Gastroesophageal sphincter (tissue), 4 donors: Measurements from ENCODE around the gene ZCWPW1. TPM values are rescaled to one million over a fixed set of nuclear protein-coding genes. Genes with fewer than 3 reads are reported as not detected.

Experiments
- ATAC-seq: fragments of 150-250 bp; one replicate; pipeline ENCODE4 v1.9.1; 2016; ENCODE audit warnings: mild to moderate bottlenecking, moderate library complexity
- H3K27ac ChIP-seq, 4 donors: fragments of 200-600 bp; sonication (generic) in 3 of 4; 1 replicate in 3 of 4; 2 replicates in 1 of 4; pipeline ENCODE4 v1.5.1; 2016 to 2019
- H3K27me3 ChIP-seq: fragments of 200-600 bp; sonication (generic); one replicate; pipeline ENCODE4 v1.5.1; 2019
- H3K36me3 ChIP-seq, 2 donors: fragments of 200-600 bp; sonication (generic); one replicate each; pipeline ENCODE4 v1.5.1; 2019; ENCODE audit warnings: control low read depth in 1 of 2
- H3K4me1 ChIP-seq, 3 donors: fragments of 200-600 bp; sonication (generic); 1 replicate in 2 of 3; 2 replicates in 1 of 3; pipeline ENCODE4 v1.5.1; 2016 to 2019; ENCODE audit warnings: control low read depth in 2 of 3
- H3K4me3 ChIP-seq, 2 donors: fragments of 200-600 bp; sonication (generic); one replicate each; pipeline ENCODE4 v1.5.1; 2019; ENCODE audit warnings: mild to moderate bottlenecking in 1 of 2, moderate library complexity in 1 of 2
- H3K9me3 ChIP-seq, 3 donors: fragments of 200-600 bp; sonication (generic); one replicate each; pipeline ENCODE4 v1.5.1; 2017 to 2019; ENCODE audit warnings: control low read depth in 2 of 3
- EP300 ChIP-seq: sonication (generic); formaldehyde crosslinking; IDR thresholded peaks from one replicate; pipeline ENCODE4 v1.6.1; 2017; ENCODE audit warnings: antibody characterized with exemption, mild to moderate bottlenecking
- POLR2A ChIP-seq, 2 donors: fragments of 450-650 bp; IDR thresholded peaks; one replicate each; pipeline ENCODE4 v1.6.1; 2017; ENCODE audit warnings: antibody characterized with exemption in 2 of 2, mild to moderate bottlenecking in 2 of 2, moderate library complexity in 1 of 2
- POLR2AphosphoS5 ChIP-seq: sonication (generic); formaldehyde crosslinking; IDR thresholded peaks from one replicate; pipeline ENCODE4 v1.6.1; 2017; ENCODE audit warnings: antibody characterized with exemption
- WGBS, 2 donors: methylation state at CpG; one replicate each; pipeline ENCODE4 v1.1.5; 2018; ENCODE audit warnings: low coverage in 1 of 2; 5-methylcytosine and 5-hydroxymethylcytosine counted together
- total RNA-seq, 4 donors: library from RNA; depleted of rRNA; stranded (reverse); fragments of >200 nt; gene quantifications; one replicate each; pipeline ENCODE4 v1.1.0, GENCODE V29; 2016
- TF ChIP-seq, protein P1 (sequence below), 4 experiments: fragments of 200-600 bp in 2 of 4; fragments of 450-650 bp in 2 of 4; sonication (generic) in 1 of 4; IDR thresholded peaks; one replicate each; pipeline ENCODE4 v1.5.1; 2017 to 2019; ENCODE audit warnings: antibody characterized with exemption in 4 of 4, mild to moderate bottlenecking in 2 of 4, moderate library complexity in 2 of 4

ZCWPW1 gene
- total RNA-seq, 4 donors from 2014 or later = 4.9 to 8.2 (median 5.8) TPM

GRCh38 chr7:100475549-100475948 lies 47.0 kb upstream of the ZCWPW1 start:
- ATAC-seq = no peak
- H3K4me1 ChIP-seq = peaks cover 0 to 83% (median 53%) of the 10 kb centered on the region in 3 donors
- H3K27ac ChIP-seq = peak overlapping the region in 3 of 4 donors; percentile 90 to 94 (median 94)
- no peak for TF ChIP-seq EP300
- TF ChIP-seq, protein P1, sequence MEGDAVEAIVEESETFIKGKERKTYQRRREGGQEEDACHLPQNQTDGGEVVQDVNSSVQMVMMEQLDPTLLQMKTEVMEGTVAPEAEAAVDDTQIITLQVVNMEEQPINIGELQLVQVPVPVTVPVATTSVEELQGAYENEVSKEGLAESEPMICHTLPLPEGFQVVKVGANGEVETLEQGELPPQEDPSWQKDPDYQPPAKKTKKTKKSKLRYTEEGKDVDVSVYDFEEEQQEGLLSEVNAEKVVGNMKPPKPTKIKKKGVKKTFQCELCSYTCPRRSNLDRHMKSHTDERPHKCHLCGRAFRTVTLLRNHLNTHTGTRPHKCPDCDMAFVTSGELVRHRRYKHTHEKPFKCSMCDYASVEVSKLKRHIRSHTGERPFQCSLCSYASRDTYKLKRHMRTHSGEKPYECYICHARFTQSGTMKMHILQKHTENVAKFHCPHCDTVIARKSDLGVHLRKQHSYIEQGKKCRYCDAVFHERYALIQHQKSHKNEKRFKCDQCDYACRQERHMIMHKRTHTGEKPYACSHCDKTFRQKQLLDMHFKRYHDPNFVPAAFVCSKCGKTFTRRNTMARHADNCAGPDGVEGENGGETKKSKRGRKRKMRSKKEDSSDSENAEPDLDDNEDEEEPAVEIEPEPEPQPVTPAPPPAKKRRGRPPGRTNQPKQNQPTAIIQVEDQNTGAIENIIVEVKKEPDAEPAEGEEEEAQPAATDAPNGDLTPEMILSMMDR (IDR thresholded peaks at IDR 0.05) = no peak
- no peak for TF ChIP-seq POLR2A (IDR thresholded peaks at IDR 0.05)
- no peak for TF ChIP-seq POLR2AphosphoS5
- 7% methylated on average over 3 of the region's 9 CpGs; no CpG with 5 or more reads in 1 of the 2 donors for WGBS, 2 donors
- peak overlapping the region in 1 of 2 donors; percentile 78 for H3K4me3 ChIP-seq
- H3K36me3 ChIP-seq = peaks cover 0 to 51% of the 10 kb centered on the region in 2 donors
- H3K9me3 ChIP-seq = no peaks in the 10 kb centered on the region
- H3K27me3 ChIP-seq = no peaks in the 10 kb centered on the region

DNA sequence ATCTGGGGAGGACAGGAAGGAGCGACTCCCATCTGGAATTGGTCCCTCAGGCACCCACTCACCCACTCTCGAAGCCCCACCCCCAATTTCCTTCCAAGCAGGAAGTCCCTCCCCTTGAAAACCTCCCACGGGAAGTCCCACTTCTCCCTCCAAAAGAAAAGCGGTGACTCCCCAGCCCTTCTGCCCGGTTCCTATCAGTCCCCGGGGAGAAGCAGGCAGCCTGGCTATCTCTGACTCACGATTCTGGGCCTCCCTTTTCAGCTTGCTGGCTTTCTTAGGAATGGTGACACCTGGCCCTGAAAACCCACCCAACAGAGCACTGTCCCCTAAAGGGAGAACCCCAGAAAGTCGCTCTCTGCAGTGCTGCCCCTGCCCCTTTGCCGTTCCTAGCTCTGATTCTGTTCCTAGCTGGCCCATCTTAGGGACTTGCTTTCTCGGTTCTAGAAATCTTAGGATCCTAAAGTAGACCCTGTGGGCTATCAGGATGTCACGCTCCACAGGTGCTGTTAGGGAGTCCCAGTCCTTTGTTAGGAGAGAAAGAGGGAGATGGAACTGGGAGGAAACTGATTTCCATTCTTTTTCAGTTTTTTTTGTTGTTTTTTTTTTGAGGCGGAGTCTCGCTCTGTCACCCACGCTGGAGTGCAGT lies 44.5 kb upstream of the ZCWPW1 start:
- no peak for ATAC-seq
- 42 to 62% methylated on average over 8 to 10 of the region's 14 CpGs for WGBS, 2 donors
- Histone ChIP-seq H3K27me3 (no peaks in the 10 kb centered on the region), H3K4me3 (no peak overlapping the region), H3K36me3 (peaks cover 0 to 69% of the 10 kb centered on the region in 2 donors), H3K9me3 (no peaks in the 10 kb centered on the region), H3K4me1 (peaks cover 3 to 96% (median 53%) of the 10 kb centered on the region in 3 donors), H3K27ac (peak overlapping the region in 3 of 4 donors; percentile 64 to 94 (median 68))
- no peak for TF ChIP-seq POLR2A (IDR thresholded peaks at IDR 0.05)
- no peak for TF ChIP-seq POLR2AphosphoS5
- no peak for TF ChIP-seq EP300
- TF ChIP-seq, protein P1 (IDR thresholded peaks at IDR 0.05) = no peak

- no peaks in the 10 kb centered on the region for H3K27me3 ChIP-seq
- ATAC-seq = no peak
- H3K27ac ChIP-seq = peak overlapping the region in 3 of 4 donors; percentile 64 to 94 (median 68)
- 63% methylated on average over 5 of the region's 16 CpGs; no CpG with 5 or more reads in 1 of the 2 donors for WGBS, 2 donors
- no peaks in the 10 kb centered on the region for H3K9me3 ChIP-seq
- peaks cover 3 to 96% (median 48%) of the 10 kb centered on the region in 3 donors for H3K4me1 ChIP-seq
- H3K36me3 ChIP-seq = peaks cover 0 to 73% of the 10 kb centered on the region in 2 donors
- no peak overlapping the region for H3K4me3 ChIP-seq
- no peak for TF ChIP-seq EP300
- no peak for TF ChIP-seq POLR2A (IDR thresholded peaks at IDR 0.05)
- TF ChIP-seq, protein P1 (IDR thresholded peaks at IDR 0.05) = no peak
- TF ChIP-seq POLR2AphosphoS5 = no peak
These were observed 43.8 kb upstream of the ZCWPW1 start for GRCh38 chr7:100472121-100472851.

GRCh38 chr7:100471021-100471420 lies 42.5 kb upstream of the ZCWPW1 start:
- Histone ChIP-seq H3K27me3 (no peaks in the 10 kb centered on the region), H3K4me1 (peaks cover 3 to 96% (median 41%) of the 10 kb centered on the region in 3 donors), H3K36me3 (peaks cover 0 to 77% of the 10 kb centered on the region in 2 donors), H3K9me3 (no peaks in the 10 kb centered on the region), H3K4me3 (no peak overlapping the region), H3K27ac (peak overlapping the region in 1 of 4 donors; percentile 68)
- 100% methylated on average over 1 of the region's 4 CpGs; no CpG with 5 or more reads in 1 of the 2 donors for WGBS, 2 donors
- TF ChIP-seq EP300 = no peak
- TF ChIP-seq, protein P1 (IDR thresholded peaks at IDR 0.05) = no peak
- ATAC-seq = no peak
